Stimulated activated CD8-positive, alpha-beta memory T cell treated with anti-CD3 and anti-CD28 coated beads, Interleukin-7, amount 100 ng/mL, for 24 hours (primary cell): Measurements from ENCODE around the gene DAB2IP.

Experiments
- DNase-seq: peaks from one replicate; pipeline ENCODE4 v3.0.0-alpha.2; 2020; ENCODE audit warnings: low read depth

Gene DAB2IP

DNA sequence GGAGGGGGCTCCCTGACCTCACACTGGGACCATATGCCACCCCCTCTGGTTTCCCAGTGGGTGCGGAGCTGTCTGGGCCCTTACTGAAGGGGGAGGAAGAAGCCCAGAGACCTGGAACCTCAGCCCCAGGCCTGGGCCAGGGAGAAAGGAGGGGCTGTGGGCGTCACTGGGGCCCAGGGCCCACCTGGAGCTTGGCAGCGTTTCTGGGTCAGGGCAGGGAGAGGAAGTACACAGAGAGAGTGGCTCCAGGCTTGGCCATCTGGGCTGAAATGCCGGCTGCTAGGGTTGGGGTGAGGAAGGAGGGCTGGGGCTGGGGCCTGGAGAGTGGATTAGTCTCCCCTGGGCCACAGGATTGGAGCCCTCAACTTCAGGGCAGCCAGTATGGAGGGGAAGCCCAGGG lies 6.4 kb upstream of the DAB2IP start:
- DNase-seq, result no peak

DNA sequence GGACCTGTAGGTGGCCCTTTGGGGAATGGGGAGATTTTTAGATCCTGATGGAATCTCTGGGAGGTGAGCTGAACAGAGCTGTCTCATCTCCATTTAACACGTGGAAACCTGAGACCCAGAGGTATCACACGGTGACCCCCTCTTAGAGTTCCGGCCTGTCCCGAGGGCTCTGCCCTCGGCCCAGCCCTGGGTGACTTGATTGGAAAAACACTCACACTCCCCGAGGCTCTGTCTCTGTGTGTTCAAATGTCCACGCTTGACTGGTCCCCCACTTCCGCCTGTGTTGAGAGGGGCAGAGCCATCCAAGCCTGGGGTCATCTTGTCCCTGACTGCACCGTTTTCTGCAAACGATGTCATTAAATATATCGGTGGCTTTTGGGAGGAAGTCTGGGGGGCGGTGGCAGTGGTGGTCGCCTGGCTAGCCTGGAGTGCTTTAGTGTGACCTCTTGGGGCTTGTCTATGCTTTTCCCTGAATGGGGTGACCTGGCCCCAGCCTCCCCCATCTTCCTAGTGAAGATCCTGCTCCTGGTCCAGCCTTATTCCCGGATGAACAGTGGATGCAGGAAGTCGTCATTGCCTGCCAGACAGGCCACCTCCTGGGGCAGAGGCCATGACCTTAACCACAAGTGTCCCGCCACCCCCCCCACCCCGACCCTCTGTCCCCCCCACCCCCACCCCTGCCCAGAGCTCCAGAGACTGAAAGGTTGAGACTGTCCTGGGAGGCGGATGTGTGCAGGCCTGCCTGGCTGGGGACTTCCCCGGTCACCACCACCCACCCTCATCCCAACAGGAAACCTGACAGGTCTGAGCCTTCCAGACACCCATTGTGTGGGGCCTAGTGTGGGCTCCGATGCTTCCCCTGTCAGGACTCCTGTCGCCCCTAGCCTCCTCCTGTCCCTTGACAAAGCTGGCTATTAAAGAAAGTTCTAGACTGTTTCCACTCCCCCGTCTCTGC lies 5.3 kb upstream of the DAB2IP start:
- no peak for DNase-seq

DNA sequence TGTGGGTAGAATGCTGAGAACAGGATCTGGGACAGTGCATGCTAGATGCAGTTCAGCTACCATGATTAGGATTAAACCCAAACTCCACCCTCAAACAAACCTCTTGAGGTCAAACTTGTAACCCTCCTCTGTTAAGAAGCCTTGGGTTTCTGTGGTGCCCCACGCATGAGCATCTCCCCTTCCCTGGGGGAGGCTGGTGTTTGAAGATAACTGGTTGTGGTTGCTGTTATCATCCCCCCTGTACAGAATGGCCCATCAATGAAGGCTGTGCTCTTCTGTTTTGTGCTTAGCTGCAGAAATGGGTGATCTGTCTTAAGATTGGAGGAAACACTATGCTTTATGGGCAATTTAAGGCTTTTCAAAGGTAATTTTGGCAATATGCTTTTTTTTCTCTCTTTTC lies 4.4 kb upstream of the DAB2IP start:
- no peak for DNase-seq

DNA sequence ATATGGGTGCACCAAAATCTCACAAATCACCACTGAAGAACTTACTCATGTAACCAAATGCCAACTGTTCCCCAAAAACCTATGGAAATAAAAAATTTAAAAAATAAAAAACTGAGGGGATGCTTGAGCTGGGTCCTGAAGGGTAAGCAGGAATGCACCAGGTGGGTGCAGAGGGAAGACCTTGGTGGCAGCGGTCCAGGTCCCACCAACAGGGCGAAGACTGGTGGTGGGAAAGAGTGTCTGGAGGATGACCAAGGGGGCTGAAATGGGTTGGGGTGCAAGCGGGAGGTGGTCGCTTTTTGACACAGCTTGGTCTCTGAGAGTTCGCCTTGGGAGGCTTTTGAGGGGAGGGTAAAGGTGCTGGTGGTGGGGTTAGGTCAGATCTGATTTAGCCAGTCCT lies 3.3 kb upstream of the DAB2IP start:
- DNase-seq, result no peak

DNA sequence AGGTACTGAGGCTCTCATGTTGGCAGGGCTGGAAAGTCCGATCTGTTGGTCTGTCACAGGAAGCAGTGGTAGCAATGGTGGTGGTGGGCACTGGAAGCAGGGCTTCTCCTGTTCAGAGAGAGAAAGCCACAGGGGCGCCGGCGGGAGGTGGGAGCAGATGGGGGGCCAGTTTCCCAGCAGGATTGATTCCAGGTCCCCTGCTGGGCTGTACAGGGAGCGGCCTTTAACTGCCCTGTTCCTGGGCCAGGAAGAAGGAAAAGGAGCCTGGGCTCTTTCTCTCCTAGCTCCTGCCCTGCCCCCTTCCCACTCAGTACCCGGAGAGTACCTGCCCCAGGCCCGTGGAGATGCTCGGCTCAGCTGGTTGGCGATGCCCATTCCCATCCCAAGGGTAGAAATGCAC lies 2.6 kb upstream of the DAB2IP start:
- DNase-seq, result no peak

DNA sequence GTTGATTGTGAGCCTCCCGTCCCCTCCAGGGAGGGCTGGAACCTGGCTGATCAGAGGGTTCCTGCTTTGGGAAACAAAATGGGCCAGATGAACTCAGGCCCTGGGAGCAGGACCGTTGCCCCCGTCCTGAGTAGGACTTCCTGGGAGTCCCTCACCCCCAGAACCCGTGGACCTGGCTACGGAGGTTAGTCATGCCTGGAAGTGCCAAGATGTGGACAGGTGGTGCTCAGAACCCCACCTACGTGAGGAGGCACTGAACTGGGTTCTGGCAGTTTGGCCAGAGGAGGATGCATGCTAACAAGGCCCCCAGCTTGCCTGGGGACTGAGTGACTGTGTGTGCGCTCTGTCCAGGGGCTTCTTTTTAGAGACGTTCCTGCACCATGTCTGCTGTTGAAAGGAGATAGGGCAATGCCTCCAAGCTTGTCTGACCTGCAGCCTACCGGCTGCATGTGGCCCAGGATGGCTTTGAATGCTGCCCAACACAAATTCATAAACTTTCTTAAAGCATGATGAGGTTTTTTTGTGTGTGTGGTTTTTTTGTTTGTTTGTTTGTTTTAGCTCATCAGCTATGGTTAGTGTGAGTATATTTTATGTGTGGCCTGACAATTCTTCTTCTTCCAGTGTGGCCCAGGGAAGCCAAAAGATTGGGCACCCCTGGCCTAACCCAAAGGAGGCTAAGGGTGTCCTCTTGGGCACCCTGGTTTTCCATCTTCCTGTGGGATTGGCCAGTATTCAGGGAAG lies 1.8 kb upstream of the DAB2IP start:
- DNase-seq, result no peak

DNA sequence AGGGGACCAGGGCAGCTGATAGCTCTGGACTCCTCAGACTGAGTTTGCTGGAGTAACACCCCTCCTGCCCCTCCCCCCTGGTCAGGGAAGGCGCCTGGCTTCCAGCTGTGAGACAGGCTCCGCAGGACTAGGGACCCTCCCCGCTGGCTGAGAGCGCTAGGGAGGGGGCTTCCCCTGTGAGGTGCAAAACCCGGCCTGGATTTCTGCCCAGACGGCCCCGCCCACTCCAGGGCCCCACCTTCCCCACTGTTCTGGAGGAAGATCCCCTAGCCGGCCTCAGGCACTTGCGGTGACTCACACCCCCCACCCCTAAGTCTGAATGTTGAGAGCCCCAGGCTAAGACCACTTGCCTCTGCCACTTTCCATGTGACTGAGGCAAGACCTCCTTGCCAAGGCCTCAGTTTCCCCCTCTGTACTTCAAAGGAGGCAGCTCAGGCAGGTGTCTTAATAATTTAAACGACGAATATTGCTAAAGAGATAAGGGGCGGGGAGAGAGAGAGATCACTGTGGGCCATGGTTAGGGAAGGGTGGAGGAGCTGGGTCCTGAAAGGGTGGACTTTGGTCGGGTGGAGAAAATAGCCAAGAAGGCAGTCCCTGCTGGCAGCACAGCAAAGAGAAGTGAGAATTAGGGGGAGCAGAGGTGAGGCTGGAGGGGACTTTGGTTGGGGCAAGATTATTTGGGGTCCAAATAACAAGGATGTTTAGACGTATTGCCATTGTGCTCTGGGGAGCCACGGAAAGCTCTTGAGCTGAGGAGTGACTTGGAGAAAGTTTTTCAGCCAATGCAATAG lies 1.0 kb upstream of the DAB2IP start:
- peak; percentile 21 for DNase-seq

DNA sequence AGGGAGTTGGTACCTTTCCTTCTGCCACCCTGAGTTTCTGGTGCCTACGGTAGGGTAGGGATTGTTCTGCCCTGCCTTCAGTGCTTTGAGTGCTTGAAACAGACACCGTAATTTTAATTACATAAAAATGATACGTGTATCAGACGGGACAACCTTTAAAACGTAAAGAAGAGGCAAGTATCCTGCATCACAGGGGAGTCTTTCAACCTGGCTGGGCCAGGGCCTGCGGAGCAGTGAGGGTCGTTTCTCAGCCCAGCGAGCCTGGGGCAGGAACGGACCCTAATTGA lies 483 bp upstream of the DAB2IP start:
- no peak for DNase-seq

DNA sequence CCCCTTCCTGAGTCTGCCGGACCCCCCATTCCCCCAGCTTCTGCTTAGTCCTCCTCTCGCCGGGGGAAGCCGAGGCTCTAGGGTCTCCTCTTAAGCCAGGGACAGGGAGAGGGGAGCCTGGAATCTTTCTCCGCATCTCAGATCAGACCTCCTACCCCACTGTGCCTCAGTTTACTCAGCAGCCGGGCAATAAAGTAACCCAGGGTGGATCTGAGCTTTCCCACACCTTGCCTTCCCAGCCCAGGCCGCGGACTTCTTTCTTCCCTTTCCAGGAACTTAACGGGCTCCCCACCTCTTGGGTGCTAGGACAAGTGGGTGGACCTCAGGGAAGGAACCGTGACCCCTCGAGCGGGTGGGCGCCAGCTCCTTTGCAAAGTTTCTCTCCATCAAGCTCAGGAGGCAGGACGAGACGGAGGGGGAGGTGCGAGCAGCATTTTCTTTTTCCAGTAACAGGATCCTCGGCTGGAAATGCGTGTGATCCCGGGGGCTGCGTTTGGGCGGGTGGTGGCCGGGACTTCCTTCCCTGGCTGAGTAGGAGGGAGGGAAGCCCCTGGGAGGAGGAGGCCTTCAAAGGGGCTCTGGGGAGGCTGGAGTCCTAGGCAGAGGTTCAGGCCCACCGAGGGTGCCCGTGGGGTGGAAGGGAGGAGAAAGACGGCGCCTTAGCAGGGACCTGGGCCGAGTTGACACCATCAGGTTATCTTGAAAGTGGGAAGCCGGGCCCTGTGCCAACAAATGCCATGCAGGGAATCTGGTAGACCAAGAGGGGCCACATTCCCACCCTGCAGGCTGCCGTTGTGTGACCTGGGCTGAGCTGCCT lies 795 bp downstream of the DAB2IP start:
- no peak for DNase-seq

DNA sequence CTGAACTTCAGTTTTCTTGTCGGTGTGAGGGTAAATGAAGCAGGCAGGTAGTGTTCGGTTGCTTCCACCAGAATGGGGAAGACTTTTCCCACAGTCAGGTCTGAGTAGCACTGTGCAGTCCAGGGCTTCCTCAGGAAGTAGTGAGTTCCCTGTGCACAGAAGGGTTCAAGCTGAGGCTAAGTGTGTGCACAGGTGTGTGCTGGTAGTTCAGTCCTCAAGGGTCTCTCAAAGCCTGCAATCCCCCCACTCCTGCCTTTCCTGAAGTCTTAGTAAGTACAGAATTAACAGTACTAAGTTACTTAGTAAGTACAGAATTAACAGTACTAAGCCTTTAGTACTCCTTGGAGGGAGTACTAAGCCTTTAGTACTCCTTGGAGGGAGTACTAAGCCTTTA lies 1.4 kb downstream of the DAB2IP start:
- DNase-seq, result no peak

DNA sequence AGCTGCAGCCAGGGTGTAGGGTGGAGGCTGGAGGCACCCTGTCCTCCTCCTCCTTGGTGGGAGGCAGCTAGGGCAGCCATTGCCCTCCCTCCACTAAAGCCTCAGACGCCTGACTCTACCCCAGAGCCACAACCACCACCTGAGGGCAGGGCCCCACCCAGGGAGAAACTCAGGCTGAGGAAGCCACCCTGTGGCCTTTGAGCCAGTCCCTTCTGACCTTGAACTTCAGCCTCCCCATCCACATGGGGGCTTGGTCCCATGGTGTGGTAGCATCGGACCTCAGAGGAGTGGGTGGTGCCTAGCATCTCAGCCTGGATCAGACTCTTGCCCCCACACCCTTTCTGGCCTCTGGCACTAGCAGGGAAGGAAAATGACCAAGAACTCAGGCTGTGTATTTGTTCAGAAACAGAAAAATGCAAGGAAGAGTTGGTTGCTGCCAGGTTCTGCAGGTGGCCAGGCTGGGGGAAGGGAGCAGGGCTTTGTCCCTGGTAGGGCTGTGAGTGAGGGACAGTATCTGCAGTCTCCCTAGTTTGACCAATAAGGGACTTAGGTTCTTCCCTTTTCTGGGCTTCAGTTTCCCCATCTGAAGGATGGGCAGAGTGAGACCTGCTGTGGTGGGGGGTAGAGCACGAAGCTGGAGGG lies 3.2 kb downstream of the DAB2IP start:
- no peak for DNase-seq

DNA sequence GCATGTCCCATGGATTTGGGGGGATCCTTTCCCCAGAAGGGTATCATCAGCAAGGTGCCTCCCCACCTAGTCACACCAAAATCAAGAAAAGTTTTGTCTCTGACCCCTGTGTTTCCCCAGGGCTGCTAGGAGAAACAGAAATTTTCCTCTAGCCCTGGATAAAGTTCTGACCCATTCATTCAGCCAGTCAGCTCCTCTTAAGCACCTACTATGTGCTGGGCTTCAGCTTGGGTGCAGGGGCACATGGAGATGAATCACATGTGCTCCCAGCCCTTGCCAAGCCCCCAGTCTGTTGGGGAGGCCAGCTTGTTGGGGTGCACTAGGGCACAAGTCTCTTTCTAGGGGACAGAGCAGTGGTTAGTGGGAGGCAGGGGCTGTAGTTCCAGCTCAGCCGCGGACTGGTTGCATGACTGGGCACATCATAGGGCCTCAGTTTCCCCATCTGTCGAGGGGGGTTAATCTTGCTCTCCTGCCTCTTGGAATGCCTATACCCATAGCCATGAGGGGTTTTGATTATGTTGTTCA lies 3.9 kb downstream of the DAB2IP start:
- DNase-seq, result no peak

DNA sequence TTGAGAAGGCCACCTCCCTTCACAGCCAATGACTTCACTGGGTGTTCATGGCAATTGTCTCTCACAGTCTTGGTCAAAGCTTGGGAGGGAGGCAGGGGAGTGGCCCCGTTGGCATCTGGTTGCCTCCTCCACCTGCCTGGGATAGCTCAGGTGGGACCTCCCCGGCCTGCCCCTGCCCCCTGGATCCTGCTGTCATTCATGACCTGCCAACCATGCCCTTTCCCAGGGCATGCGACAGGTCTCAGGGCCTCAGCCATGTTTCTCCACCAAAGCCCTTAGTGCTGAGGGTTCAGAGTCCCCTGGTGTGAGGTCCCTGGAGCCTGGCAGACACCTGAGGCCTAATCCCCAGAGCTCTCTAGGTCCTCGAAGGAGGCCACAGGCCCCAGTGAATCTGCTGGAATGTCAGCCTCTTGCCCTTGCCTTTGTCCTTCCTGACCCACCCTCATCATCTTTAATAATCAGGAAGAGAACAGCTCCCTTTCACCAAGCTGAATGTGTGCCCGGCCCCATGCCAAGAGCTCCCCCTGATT lies 5.6 kb downstream of the DAB2IP start:
- no peak for DNase-seq

DNA sequence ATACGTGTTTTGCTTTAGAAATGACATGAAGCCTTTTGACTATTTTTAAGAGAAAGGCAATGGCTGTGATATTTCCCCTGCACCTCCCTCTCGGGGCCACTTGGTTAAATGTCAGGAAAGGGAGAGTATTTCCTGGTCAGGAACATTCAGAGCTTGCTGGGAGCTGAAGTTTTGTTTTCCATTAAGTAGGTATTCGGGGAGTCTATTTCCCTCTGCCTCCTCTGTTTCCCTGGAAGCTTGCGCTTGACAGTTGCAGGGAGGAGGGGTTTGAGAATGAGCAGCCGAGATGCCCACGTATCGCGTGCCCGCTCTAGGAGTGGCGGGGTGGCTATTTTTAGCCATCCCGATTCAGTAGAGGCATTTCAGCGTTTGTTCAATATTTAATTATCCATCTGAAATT lies 6.7 kb downstream of the DAB2IP start:
- DNase-seq, result no peak

DNA sequence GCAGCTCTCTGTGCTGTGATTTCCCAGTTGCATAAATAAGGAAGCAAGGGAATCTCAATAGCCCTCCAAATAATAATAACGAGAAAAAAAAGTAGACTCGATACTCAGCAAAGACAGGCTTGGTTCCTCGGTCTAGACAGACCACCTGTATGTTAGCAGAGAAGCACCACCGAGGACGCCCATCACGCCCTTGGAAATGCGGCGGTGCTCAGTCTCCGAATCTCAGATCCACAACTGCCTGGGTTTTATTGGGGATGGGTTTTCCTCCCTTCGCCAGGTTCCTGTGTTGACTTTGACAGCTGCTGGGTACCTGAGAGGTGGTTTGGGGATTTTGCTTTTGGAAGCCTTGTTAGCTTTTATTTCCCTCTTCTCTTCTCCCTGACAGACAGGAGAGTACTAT lies 7.2 kb downstream of the DAB2IP start:
- DNase-seq, result no peak

DNA sequence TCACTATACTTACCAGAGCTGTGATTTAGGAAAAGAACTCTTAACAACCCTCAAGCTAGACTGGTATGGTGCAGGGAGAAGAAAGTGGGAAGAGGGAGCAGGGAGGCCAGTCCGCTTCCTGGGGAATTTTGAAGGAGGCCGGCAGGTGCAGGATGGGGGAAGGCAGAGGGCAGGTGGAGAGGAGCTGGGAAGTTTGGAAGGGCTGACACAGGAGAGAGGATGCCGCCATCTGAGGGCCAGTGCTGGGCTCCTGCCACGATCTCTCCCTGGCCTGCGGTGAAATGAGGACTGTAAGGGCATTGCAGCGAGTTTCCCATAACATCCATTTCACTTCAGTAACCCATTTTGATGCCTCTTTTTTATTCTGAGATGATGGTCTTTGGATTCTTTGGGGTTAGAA lies 8.9 kb downstream of the DAB2IP start:
- DNase-seq, result no peak

DNA sequence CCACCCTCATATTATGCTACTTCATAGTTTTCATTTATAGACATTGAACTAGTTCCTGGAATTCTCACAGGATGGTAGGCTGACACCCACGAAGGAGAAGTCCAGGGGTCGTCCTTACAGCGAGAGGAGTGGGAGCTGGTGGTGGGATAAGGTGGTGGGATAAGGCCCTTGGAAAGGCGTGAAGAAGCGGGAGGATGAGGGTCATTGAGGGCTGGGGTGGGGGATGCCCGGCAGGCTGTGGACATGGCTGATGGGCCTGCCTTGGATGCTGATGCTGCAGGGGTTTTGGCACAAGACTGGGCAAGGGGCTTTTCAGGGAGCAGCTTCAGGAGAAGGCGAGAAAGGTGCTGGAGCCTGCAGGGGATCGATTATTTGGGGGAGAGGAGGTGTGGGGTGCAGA lies 9.4 kb downstream of the DAB2IP start:
- DNase-seq, result no peak

DNA sequence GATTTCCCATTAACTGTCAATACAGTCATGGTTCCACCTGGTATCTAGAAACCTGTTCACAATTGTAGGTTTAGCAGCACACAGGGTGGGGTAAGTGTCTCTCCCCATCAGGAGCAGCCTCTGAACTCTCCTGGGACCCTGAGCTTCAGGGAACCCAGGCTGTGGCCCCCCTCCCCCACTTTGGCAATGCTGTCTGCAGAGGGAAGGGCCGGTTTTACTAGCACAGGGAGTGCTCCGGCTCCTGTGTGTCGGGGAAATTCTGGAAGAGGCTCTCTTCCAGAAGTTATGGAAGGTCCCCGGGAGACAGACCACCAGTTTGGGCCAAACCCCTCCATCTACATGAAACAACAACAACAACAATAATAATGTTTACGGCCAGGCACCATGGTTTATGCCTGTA lies 9.9 kb downstream of the DAB2IP start:
- no peak for DNase-seq

DNA sequence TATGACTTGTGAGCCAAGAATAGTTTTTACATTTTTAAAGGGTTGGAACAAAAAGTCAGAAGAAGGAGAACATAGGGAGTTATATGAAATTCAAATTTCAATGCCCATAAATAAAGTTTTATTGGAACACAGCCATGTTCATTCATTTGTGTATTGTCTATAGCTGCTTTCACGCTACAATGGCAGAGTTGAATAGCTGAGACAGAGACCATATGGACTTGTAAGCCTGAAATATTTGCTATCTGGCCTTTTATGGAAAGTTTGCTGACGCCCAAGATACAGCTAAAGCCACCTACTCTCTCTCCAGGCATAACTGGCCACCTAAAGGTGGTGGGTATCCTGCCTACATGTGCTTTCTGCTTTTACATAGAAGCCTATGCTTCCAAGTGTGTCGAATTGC lies 10.9 kb downstream of the DAB2IP start:
- DNase-seq, result no peak

DNA sequence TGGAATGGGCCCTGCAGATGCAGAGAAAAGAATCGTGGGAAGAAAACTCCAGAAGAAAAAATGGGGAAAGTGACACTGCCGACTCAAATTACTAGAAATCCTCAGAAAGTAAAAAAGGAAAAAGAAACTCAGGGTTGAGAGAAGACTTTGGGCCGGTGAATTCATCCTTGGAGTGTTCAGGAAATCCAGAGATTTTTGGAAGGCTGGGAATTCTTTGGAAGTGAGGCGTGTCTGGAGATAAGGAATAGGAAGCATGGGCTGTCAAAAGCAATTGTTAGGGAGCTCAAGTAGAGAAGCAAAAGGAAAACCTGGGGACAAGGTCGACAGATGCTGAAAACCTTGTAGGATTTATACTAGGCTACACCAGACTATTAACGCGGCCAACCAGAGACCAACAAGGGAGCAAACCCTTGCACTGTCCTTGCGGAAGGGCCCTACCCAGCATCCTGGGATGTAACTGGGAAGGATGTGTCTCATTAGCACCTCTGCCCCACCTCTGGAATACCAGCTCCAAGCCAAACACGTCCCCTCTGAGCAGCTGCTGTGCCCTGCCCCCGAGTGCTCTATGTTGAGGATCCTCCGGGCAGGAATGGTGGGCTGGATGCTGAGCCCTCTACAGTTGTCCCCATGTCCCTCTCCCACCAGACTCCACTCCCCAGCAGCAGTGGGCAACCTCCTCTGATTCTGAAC lies 11.6 kb downstream of the DAB2IP start:
- DNase-seq, result no peak
